Left ventricle myocardium inferior (tissue), 1 donor: ENCODE measurements around the gene VIT. TPM values are rescaled to one million over a fixed set of nuclear protein-coding genes. Genes with fewer than 3 reads are reported as not detected.

Source experiments
- DNase-seq: peaks from one replicate; pipeline ENCODE4 v3.0.0-alpha.2; 2020
- H3K27ac ChIP-seq: fragments of 200-600 bp; replicated peaks from 2 replicates; pipeline ENCODE4 v1.8.0; 2021
- H3K27me3 ChIP-seq: fragments of 200-600 bp; 2 replicates; pipeline ENCODE4 v1.8.0; 2021; ENCODE audit warnings: low read depth
- H3K36me3 ChIP-seq: fragments of 200-600 bp; 2 replicates; pipeline ENCODE4 v1.8.0; 2021
- H3K4me1 ChIP-seq: fragments of 200-600 bp; 2 replicates; pipeline ENCODE4 v1.8.0; 2021
- H3K4me3 ChIP-seq: fragments of 200-600 bp; 2 replicates; pipeline ENCODE4 v1.8.0; 2021; ENCODE audit warnings: mild to moderate bottlenecking, moderate library complexity
- H3K9me3 ChIP-seq: fragments of 200-600 bp; replicated peaks from 2 replicates; pipeline ENCODE4 v1.8.0; 2021
- CTCF ChIP-seq: fragments of 200-600 bp; IDR thresholded peaks from 2 replicates; pipeline ENCODE4 v1.8.0; 2021; ENCODE audit warnings: antibody characterized with exemption, mild to moderate bottlenecking, borderline replicate concordance
- intact Hi-C: fragments of 100-400 bp; cut with micrococcal nuclease; formaldehyde crosslinking; loops from one replicate; pipeline ENCODE4 v1.11.0; 2022
- total RNA-seq: library from RNA; stranded (reverse); fragmentation: NEBNext Ultra II Directional; extraction: Animal tissue kit (Norgen Biotek cat#: 25700); gene quantifications from one replicate; pipeline ENCODE4 v1.2.1, GENCODE V29; 2021
- donor health status: DM: no; HTN: yes; CAD: no; lungs with severe emphysema.

Gene VIT
- total RNA-seq, 1 donor from 2014 or later: 8.5 TPM

- Histone ChIP-seq H3K27ac (no peak overlapping the region), H3K27me3 (peaks cover 9% of the 10 kb centered on the region), H3K36me3 (no peaks in the 10 kb centered on the region), H3K9me3 (peaks cover 12% of the 10 kb centered on the region), H3K4me1 (peaks cover 8% of the 10 kb centered on the region), H3K4me3 (no peak overlapping the region)
- intact Hi-C loops: no loop called here
- DNase-seq: no peak
- no peak for TF ChIP-seq CTCF
These were observed 15.3 kb downstream of the VIT start for GRCh38 chr2:36711741-36712314.

- Histone ChIP-seq H3K4me1 (no peaks in the 10 kb centered on the region), H3K27ac (no peak overlapping the region), H3K27me3 (peaks cover 9% of the 10 kb centered on the region), H3K9me3 (peaks cover 12% of the 10 kb centered on the region), H3K4me3 (no peak overlapping the region), H3K36me3 (no peaks in the 10 kb centered on the region)
- DNase-seq: no peak
- intact Hi-C loops: no loop called here
- no peak for TF ChIP-seq CTCF
These were observed 16.8 kb downstream of the VIT start for GRCh38 chr2:36713310-36713709.

GRCh38 chr2:36716111-36716510, 19.6 kb downstream of the VIT start:
- H3K4me1 ChIP-seq: no peaks in the 10 kb centered on the region
- no peak overlapping the region for H3K27ac ChIP-seq
- DNase-seq: no peak

GRCh38 chr2:36717603-36718266, 21.2 kb downstream of the VIT start:
- no peaks in the 10 kb centered on the region for H3K4me1 ChIP-seq
- no peak for DNase-seq
- H3K36me3 ChIP-seq: no peaks in the 10 kb centered on the region
- TF ChIP-seq CTCF: no peak
- H3K9me3 ChIP-seq: peaks cover 16% of the 10 kb centered on the region
- H3K27me3 ChIP-seq: peaks cover 1% of the 10 kb centered on the region
- H3K27ac ChIP-seq: no peak overlapping the region
- no peak overlapping the region for H3K4me3 ChIP-seq
- intact Hi-C loops: no loop called here

More at GRCh38 chr2:36716111-36716510, 19.6 kb downstream of the VIT start:
- Histone ChIP-seq H3K27me3 (peaks cover 9% of the 10 kb centered on the region), H3K4me3 (no peak overlapping the region), H3K36me3 (no peaks in the 10 kb centered on the region), H3K9me3 (peaks cover 19% of the 10 kb centered on the region)
- no peak for TF ChIP-seq CTCF
- intact Hi-C loops: no loop called here

GRCh38 chr2:36727550-36727949, 31.0 kb downstream of the VIT start:
- H3K4me3 ChIP-seq: no peak overlapping the region
- peaks cover 10% of the 10 kb centered on the region for H3K9me3 ChIP-seq
- no peak for TF ChIP-seq CTCF
- H3K27ac ChIP-seq: no peak overlapping the region
- no peak for DNase-seq
- H3K4me1 ChIP-seq: no peaks in the 10 kb centered on the region
- intact Hi-C loops: no loop called here
- peaks cover 6% of the 10 kb centered on the region for H3K36me3 ChIP-seq
- peaks cover 6% of the 10 kb centered on the region for H3K27me3 ChIP-seq
